ENCODE measurements around the gene ADAMTS13.

ADAMTS13 gene

GRCh38 chr9:133493428-133493827, 71.3 kb downstream of the ADAMTS13 start:
- DNase-seq, result no peak

DNA sequence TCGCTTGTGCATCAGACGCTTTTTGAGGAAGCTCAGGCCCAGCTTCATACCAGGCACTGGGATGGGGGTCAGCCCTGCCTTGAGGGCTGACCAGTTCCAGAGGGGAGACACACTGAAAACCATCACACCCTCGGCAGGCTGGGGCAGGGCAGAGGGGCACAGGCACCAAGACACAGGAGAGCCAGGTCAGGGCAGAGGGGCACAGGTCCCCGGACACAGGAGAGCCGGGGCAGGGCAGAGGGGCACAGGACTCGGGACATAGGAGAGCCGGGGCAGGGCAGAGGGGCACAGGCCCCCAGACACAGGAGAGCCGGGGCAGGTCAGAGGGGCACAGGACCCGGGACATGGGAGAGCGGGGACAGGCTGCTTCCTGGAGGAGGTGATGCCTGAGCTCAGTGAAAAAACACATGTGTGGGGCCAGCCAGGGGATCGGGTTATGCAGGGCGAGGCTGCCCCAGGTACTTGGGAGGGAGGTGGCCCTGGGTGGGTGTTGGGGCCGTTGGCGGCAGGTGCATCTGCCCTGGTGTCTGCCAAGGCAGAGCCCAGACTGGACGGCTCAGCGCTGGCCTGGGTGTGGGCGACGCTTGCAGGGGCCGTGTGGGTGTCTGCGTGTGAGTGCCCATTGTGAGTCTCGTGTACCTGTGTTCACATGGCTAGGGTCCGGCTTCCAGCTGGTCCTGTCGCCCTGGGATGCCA, 71.8 kb downstream of the ADAMTS13 start:
- DNase-seq, result no peak

- DNase-seq, result no peak
These were observed 72.6 kb downstream of the ADAMTS13 start for GRCh38 chr9:133494636-133495326.

DNA sequence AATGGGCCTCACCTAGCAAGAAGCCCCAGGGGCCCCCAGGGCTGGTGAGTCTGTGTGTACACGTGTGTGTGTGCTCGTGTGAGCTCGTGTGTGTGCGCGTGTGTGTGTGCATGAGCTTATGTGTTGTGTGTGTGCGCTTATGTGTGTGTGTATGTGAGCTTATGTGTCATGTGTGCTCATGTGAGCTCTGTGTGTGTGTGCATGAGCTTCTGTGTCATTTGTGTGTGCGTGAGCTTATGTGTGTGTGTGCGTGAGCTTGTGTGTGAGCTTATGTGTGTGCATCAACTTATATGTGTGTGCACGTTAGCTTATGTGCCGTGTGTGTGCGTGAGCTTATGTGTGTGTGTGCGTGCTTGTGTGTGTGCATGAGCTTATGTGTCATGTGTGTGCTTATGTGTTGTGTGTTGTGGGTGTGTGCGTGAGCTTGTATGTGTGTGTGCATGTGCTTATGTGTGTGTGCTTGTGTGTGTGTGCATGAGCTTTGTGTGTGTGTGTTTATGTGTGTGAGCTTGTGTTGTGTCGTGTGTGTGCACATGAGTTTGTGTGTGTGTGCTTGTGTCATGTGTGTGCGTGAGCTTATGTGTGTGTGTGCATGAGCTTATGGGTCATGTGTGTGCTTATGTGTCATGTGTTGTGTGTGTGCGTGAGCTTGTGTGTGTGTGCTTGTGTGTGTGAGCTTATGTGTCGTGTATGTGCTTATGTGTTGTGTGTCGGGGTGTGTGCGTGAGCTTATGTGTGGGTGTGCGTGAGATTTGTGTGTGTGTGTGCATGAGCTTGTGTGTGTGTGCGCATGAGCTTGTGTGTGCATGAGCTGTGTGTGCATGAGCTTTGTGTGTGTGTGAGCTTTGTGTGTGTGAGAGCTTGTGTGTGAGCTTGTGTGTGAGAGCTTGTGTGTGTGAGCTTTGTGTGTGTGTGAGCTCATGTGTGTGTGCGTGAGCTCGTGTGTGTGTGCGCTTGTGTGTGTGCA, 73.4 kb downstream of the ADAMTS13 start:
- no peak for DNase-seq

DNA sequence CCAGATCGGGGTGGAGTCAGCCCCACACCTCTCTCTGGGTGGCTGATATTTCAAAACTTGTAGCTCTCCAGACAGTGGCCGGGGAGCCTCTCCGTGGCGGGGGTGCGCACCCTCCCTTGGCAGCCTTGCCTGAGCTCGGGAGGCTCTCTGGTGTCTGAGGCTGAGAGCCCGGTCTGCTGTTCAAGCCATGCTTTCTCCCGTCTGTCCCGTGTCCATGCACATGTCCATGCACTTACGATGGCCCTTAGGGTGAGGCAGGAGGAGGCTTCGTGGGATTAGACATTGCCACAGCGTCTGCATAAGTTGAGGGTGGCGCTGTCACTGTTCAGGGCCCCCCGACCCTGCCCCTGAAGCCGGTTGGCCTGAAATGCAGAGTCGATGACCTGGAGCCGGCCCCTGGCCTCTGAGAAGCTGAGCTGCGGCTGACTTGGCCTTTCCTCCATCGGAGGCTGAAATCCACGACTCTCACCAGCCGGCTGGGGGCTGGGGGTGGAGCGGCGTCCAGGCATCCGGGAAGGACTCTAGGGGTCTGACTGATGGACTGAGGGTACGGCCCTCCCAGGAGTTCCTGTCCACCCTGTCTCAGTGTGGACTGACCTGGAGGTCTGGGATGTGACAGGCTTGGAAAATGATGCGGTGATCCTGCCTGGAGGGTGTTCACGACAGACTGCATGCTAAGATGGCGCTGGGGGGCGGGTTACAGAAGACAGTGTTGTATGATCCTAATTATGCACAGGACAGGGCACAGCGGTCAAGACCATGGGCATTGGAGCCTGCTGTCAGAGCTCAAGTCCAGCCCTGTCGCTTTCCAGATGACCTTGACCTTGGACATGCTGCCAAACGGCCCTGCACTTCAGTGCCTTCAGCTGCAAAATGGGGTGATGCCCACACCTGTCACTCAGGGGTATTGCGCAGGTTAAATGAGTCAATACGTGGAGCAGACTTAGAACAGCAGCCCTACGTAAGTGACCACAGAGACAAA, 75.0 kb downstream of the ADAMTS13 start:
- no peak for DNase-seq

DNA sequence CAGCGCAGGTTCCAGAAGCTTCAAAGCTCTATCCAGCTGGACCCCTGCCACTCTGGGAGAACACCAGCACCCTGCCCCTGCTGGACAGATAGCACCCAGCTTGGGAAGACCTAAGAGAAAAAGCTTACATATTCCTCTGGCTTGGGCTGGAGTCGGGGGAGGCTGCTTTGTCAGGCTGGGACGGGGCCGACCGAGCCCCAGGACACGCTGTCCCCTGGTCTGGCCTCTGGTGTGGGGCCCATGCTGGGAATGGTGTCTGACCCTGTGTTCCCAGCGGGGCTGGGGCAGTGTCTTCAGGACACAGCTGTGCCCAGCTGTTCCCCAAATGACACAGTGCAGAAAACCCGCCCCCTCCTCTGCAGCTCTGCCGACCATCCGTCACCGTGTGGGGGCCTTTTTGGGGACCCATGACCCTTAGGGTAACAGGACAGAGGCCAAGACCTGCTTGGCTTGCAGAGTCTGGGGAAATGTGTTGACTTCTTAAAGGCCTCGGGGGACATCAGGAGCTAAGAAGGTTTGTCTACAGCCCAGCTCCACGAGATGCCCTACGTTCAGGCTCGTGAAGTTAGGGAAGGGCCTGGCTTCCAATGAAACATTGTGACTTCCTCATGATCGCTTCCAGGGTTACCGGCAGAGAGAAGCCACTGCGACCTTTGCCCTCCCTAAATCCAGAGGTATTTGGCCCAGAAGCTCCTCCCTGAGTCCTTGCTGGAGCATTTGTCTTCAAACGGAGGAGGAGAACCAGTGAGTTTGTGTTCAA, 77.1 kb downstream of the ADAMTS13 start:
- no peak for DNase-seq

DNA sequence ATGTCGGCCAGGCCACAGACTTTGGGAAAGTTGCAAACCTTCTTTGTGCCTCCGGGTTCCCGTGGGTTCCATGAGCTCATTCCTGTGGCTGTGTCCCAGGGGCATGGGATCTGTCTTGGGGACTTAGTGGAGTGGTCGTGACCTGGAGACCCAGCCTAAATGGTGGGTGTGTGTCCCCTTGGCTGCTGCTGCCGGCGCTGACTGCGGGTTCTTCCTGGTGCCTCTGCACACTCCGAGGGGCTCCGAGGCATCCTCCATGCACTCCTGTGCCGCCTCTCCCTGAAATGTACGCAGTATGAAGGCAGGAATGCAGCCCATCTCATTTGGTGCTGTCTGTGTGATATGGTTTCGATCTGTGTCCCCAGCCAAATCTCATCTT, 77.7 kb downstream of the ADAMTS13 start:
- DNase-seq, result no peak

DNA sequence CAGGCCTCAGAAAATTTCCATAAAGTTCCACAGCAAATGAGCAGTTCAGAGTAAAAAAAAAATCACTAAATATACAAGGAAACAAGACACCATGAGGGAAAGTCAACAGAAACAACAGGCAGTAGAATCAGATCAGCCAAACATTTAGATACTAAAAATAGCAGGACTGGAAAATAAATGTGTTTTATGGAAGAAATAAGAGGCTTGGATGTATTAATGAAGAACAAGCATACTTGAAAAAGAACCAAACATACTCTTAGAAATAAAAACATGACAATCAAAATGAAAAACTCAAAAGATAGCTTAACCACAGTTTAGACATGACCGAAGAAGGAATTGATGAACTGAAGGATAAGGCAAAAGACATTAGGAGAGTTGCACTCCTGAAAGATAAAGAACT, 79.9 kb downstream of the ADAMTS13 start:
- no peak for DNase-seq

- DNase-seq, result no peak
These were observed 83.1 kb downstream of the ADAMTS13 start for GRCh38 chr9:133505186-133505830.

DNA sequence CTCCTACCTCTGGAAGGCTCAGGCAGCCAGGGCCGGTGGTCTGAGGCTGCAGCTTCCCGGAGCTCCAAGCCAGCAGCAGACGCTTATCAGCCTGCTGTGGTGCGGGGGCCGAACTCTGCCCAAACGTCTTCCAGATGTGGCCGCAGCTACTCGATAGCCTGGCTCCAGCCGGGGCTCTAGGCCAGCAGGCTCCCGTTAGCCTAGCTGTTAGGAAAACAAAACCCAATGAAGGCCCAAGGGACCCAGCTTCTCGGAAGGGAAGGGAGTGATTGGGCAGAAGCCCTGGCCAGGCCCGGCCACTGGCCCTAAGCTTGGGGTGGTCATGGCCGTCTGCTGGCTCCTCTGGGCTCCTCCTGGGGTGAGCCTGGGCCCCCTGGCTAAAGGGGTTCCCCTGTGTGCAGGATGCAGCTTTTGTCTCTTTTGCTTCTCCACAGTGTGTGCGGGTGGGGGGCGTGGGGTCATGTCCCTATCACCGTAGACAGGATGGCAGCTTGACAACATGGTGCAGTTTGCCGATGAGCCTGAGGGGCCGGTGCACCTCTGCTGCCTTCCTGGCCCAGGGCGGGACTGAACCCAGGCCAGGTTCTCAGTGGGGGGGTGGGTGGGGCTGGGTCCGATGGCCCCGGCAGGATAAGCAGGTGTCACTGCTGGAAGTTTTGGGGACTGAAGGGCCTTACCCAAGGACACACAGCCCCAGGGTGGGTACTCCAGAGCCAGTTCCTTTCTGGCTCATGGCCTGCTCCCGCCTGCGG, 83.9 kb downstream of the ADAMTS13 start:
- DNase-seq, result no peak

DNA sequence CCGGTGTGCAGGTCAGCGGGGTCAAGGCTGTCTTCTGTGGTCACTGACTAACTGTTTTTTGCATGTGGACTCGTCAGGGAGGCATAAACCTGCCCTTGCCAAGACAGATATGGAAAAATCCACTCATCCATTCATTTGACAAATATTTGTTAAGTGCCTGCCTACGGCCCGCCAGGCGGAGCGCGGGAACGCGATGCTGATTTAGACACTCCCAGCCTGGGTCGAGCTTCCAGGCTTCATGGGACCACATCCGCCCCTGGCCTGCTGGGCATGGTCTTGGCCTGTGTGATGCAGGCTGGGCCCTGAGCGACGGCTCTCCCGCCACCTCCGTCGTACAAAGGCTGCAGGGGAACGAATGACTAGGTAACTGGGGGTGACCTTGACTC, 84.5 kb downstream of the ADAMTS13 start:
- DNase-seq, result no peak

DNA sequence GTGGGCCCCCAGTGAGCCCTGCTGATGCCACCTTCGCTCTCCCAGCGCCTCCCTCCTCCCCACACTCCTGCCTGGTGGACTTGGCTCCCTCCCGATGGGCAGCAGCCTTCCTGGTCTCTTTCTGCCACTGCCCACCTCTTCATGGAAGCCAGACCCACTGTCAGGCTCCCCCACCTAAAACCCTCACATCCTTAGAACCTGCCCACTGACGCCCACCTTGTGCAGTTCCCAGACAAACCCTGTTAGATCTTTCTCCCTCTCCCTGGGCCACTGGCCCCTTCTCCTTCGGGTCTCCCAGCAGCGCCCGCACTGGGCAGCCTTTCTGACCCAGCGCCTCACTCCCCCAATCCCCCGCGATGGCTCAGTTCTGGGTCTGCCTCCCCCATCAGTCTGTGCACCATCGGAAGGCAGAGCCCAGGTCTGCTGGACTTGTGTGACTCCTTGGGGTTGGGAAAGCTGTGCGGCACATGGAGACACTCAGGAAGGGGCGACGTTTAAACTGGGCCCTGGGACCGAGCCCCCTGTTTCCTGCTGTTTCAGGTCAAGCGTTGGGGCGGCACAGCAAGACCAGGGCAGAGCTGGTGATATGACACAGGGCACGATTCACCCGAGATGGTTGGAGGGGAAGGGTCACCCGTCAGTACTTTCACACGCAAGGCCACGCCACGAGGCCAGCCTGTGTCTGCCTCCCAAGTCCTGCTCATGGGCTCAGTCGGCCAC, 85.2 kb downstream of the ADAMTS13 start:
- DNase-seq, result no peak

DNA sequence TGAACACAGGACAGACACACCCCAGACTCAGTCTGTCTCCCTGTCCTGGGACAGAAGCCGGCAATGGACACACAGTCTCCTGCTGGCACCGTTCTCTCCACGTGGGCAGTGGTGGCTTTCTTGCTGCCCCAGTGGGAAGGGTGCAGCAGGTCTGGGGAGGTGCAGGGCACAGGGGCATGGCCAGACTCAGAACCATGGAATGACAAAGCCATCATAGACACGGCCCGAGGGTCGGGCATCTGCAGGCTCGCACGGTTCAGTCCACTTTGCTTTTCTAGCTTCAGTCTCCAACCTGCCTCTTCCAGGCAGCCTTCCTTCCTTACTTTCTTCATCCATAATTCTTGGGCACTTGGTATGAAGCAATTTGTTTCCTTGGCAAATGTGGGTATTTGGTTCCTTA, 85.9 kb downstream of the ADAMTS13 start:
- no peak for DNase-seq

Measured in NCI-H524 (cell line).